Skeletal muscle satellite cell (primary cell): ENCODE data around the gene CACNA1B.

Experiments
- H3K27me3 ChIP-seq: 2 replicates; pipeline ENCODE4 v1.7.0; 2013; ENCODE audit warnings: low read length; ENCODE audit not compliant: control insufficient read depth, insufficient read depth
- H3K36me3 ChIP-seq: 2 replicates; pipeline ENCODE4 v1.7.0; 2013; ENCODE audit warnings: mild to moderate bottlenecking, control low read depth, low read length; ENCODE audit not compliant: insufficient read depth
- H3K4me1 ChIP-seq: 2 replicates; pipeline ENCODE4 v1.7.0; 2013; ENCODE audit warnings: low read length; ENCODE audit not compliant: control insufficient read depth, insufficient read depth
- H3K4me2 ChIP-seq: 2 replicates; pipeline ENCODE4 v1.7.0; 2013; ENCODE audit warnings: mild to moderate bottlenecking, low read length
- H3K4me3 ChIP-seq: 2 replicates; pipeline ENCODE4 v1.7.0; 2013; ENCODE audit warnings: low read length
- H3K9ac ChIP-seq: 2 replicates; pipeline ENCODE4 v1.7.0; 2013; ENCODE audit warnings: mild to moderate bottlenecking, low read depth, low read length, moderate library complexity
- H3K9me3 ChIP-seq: replicated peaks from 2 replicates; pipeline ENCODE4 v1.7.0; 2013; ENCODE audit warnings: mild to moderate bottlenecking, control low read depth, low read length

The CACNA1B gene

GRCh38 chr9:138028596-138028995 is 151.0 kb downstream of the CACNA1B start:
- Histone ChIP-seq H3K9me3 (no peaks in the 10 kb centered on the region), H3K36me3 (no peaks in the 10 kb centered on the region), H3K4me3 (no peak overlapping the region), H3K27me3 (peaks cover 12% of the 10 kb centered on the region), H3K4me1 (no peaks in the 10 kb centered on the region), H3K9ac (no peak overlapping the region), H3K4me2 (no peak overlapping the region)

GRCh38 chr9:138031186-138031585 is 153.6 kb downstream of the CACNA1B start:
- no peaks in the 10 kb centered on the region for H3K27me3 ChIP-seq
- no peaks in the 10 kb centered on the region for H3K4me1 ChIP-seq
- H3K4me3 ChIP-seq: no peak overlapping the region
- H3K4me2 ChIP-seq: no peak overlapping the region
- no peaks in the 10 kb centered on the region for H3K36me3 ChIP-seq
- H3K9ac ChIP-seq: no peak overlapping the region
- H3K9me3 ChIP-seq: no peaks in the 10 kb centered on the region

GRCh38 chr9:138033950-138034349 is 156.4 kb downstream of the CACNA1B start:
- Histone ChIP-seq H3K9ac (no peak overlapping the region), H3K4me2 (no peak overlapping the region), H3K4me1 (no peaks in the 10 kb centered on the region), H3K36me3 (no peaks in the 10 kb centered on the region), H3K4me3 (no peak overlapping the region), H3K9me3 (no peaks in the 10 kb centered on the region), H3K27me3 (no peaks in the 10 kb centered on the region)

- Histone ChIP-seq H3K4me2 (no peak overlapping the region), H3K27me3 (no peaks in the 10 kb centered on the region), H3K4me3 (no peak overlapping the region), H3K9ac (no peak overlapping the region), H3K9me3 (no peaks in the 10 kb centered on the region), H3K4me1 (no peaks in the 10 kb centered on the region), H3K36me3 (no peaks in the 10 kb centered on the region)
These were observed 159.6 kb downstream of the CACNA1B start for GRCh38 chr9:138037140-138037539.

- H3K4me3 ChIP-seq: no peak overlapping the region
- H3K4me1 ChIP-seq: no peaks in the 10 kb centered on the region
- H3K27me3 ChIP-seq: no peaks in the 10 kb centered on the region
- H3K9ac ChIP-seq: no peak overlapping the region
- no peaks in the 10 kb centered on the region for H3K9me3 ChIP-seq
- H3K36me3 ChIP-seq: no peaks in the 10 kb centered on the region
- no peak overlapping the region for H3K4me2 ChIP-seq
These were observed 160.7 kb downstream of the CACNA1B start for GRCh38 chr9:138038244-138038671.

GRCh38 chr9:138040446-138041430 is 163.2 kb downstream of the CACNA1B start:
- H3K9ac ChIP-seq: no peak overlapping the region
- no peaks in the 10 kb centered on the region for H3K4me1 ChIP-seq
- H3K9me3 ChIP-seq: no peaks in the 10 kb centered on the region
- no peaks in the 10 kb centered on the region for H3K27me3 ChIP-seq
- no peaks in the 10 kb centered on the region for H3K36me3 ChIP-seq
- no peak overlapping the region for H3K4me3 ChIP-seq
- no peak overlapping the region for H3K4me2 ChIP-seq

GRCh38 chr9:138042146-138042545 is 164.6 kb downstream of the CACNA1B start:
- H3K4me1 ChIP-seq: no peaks in the 10 kb centered on the region
- no peak overlapping the region for H3K4me3 ChIP-seq
- H3K9me3 ChIP-seq: no peaks in the 10 kb centered on the region

GRCh38 chr9:138042640-138043039 is 165.1 kb downstream of the CACNA1B start:
- no peaks in the 10 kb centered on the region for H3K4me1 ChIP-seq
- H3K9me3 ChIP-seq: no peaks in the 10 kb centered on the region

More at GRCh38 chr9:138042146-138042545, 164.6 kb downstream of the CACNA1B start:
- H3K27me3 ChIP-seq: no peaks in the 10 kb centered on the region
- H3K9ac ChIP-seq: no peak overlapping the region
- H3K36me3 ChIP-seq: no peaks in the 10 kb centered on the region
- H3K4me2 ChIP-seq: no peak overlapping the region

GRCh38 chr9:138043061-138043410 is 165.5 kb downstream of the CACNA1B start:
- Histone ChIP-seq H3K27me3 (no peaks in the 10 kb centered on the region), H3K4me3 (no peak overlapping the region), H3K4me2 (no peak overlapping the region), H3K4me1 (no peaks in the 10 kb centered on the region), H3K9ac (no peak overlapping the region), H3K9me3 (peaks cover under 1% of the 10 kb centered on the region), H3K36me3 (no peaks in the 10 kb centered on the region)

More at GRCh38 chr9:138042640-138043039, 165.1 kb downstream of the CACNA1B start:
- no peaks in the 10 kb centered on the region for H3K36me3 ChIP-seq
- no peak overlapping the region for H3K9ac ChIP-seq
- H3K4me2 ChIP-seq: no peak overlapping the region
- H3K4me3 ChIP-seq: no peak overlapping the region
- no peaks in the 10 kb centered on the region for H3K27me3 ChIP-seq

GRCh38 chr9:138043411-138044345 is 166.1 kb downstream of the CACNA1B start:
- no peaks in the 10 kb centered on the region for H3K27me3 ChIP-seq
- peaks cover 5% of the 10 kb centered on the region for H3K9me3 ChIP-seq
- H3K4me3 ChIP-seq: no peak overlapping the region
- H3K4me2 ChIP-seq: no peak overlapping the region
- H3K4me1 ChIP-seq: no peaks in the 10 kb centered on the region
- no peaks in the 10 kb centered on the region for H3K36me3 ChIP-seq
- H3K9ac ChIP-seq: no peak overlapping the region
